Omental fat pad (tissue), 4 donors: Measurements from ENCODE around the gene FNBP1L. TPM values are rescaled to one million over a fixed set of nuclear protein-coding genes. Genes with fewer than 3 reads are reported as not detected.

ENCODE experiments used
- ATAC-seq: fragments of 150-250 bp; one replicate; pipeline ENCODE4 v1.9.1; 2016; ENCODE audit warnings: mild to moderate bottlenecking, moderate library complexity; ENCODE audit not compliant: low FRiP score
- DNase-seq: peaks from one replicate; pipeline ENCODE4 v3.0.0-alpha.2; 2019; ENCODE audit warnings: low spot score
- CTCF ChIP-seq, 3 donors: fragments of 450-650 bp; IDR thresholded peaks; one replicate each; pipeline ENCODE4 v1.5.1; 2016 to 2017; ENCODE audit warnings: antibody characterized with exemption in 3 of 3, mild to moderate bottlenecking in 3 of 3, moderate library complexity in 2 of 3
- total RNA-seq, 4 donors: library from RNA; depleted of rRNA; stranded (reverse); fragments of >200 nt; gene quantifications; one replicate each; pipeline ENCODE4 v1.1.0, GENCODE V29; 2016

FNBP1L gene
- total RNA-seq, 4 donors from 2014 or later: 16.7 to 47.1 (median 27.7) TPM

DNA sequence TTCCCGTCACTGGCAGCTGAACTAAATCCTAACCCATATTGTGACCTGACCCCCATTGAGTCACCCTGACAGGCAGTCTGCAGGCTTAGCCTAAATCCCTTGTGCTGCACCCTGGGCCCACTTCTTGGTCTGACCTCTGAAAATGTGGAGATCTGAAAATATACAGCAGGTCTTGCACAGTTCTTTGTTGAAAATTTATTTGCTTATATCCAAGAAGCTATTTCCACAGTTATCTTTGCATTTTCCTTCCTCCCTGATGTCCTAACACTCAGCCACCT is 146.6 kb downstream of the FNBP1L start:
- TF ChIP-seq CTCF (IDR thresholded peaks at IDR 0.05): no peak
- DNase-seq (no peak), ATAC-seq (no peak)

- no peak for DNase-seq
- no peak for TF ChIP-seq CTCF (IDR thresholded peaks at IDR 0.05)
- no peak for ATAC-seq
Observed at GRCh38 chr1:93595266-93595665, 147.3 kb downstream of the FNBP1L start.

DNA sequence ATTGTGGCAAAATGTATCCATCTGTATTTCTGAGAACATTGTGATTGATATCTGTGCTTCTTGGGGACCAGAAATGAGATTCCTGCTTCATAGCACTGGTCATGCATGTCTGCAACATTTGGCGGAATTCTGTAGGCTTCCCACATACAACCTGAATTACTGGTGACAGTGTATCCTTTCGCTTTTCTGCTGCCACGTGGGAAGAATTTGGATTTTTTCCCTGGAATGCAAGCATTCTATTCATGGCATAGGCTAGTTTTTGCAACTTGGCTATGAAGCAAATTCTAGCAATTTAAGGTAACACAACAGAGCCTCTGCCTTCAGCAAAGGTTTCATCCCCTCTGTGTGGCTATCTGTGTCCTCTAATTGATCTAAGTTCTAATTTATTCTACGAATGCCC is 147.8 kb downstream of the FNBP1L start:
- ATAC-seq (no peak), DNase-seq (no peak)
- no peak for TF ChIP-seq CTCF (IDR thresholded peaks at IDR 0.05)

DNA sequence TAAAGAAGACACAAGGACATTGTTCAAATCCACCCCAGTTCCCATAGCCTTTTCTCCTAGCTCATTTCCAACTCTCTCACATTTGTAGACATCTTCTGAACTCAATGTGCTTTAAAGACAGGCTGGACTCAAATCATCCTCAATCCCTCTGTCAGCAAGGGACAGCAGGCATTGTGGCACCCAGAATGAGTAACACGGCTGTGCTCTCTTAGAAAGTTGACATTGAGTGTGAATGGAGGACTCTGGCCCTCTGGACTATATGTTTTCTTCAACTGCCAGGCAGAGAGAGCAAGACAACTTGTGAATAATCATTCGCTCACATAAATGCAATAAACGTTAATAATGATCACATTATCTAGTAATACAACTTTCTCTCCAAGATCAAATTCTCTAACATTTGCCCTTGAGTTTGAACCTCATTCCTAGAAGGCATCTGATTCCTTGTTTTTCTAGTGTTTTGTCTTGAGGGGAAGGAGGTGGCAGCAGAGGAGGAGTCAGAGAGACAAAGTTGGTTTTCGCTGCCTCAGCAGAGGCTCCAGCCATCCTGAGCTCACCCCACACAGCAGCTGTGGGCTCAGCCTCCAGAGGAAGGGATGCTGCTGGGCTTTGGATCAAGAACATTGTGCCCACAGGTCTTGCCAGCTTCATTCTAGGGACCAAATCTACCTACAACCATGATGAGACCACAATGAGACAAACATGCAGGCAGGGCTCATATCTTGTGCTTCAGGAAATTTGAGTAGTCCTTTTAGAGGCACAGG is 148.6 kb downstream of the FNBP1L start:
- DNase-seq (no peak), ATAC-seq (no peak)
- TF ChIP-seq CTCF (IDR thresholded peaks at IDR 0.05): no peak

DNA sequence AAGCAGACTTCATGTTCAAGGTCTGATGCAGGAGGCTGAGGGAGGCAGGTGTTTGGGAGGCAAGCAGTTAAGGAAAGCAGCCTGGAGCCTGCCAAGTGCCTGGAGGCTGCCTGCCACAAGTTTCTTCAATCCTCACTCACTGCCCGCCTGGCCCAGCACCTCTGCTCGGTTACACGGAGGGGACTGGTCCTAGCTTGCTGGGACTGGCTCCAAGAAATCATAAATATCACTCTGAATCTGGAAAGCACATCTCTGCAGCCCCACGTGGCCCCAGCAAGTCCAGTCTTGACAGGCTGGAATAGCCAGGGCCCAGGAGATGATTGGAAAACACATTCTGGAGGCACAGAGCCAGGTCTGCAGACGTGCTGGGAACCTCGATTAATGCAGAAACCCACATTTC is 149.8 kb downstream of the FNBP1L start:
- DNase-seq: no peak
- no peak for TF ChIP-seq CTCF (IDR thresholded peaks at IDR 0.05)
- ATAC-seq: no peak

DNA sequence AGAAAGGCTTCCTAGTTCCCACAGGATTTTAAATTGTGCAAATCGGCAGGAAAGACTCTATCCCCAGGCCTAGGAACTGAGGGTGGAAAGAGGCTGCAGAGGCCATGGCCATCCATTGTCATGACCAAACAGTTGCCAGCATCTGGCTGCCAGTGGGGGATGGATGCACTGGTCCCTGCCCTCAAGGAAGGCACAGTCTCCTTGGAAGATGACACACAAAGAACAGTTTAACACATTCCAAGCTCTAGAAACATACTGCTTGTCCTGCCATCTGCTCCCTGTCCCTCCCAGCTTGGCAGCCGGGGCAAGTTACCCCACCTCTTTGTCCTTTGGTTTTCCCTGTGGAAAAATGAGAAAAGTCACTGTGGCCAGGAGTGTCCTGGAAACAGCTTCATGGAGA is 150.5 kb downstream of the FNBP1L start:
- ATAC-seq (no peak), DNase-seq (no peak)
- TF ChIP-seq CTCF (IDR thresholded peaks at IDR 0.05): no peak

DNA sequence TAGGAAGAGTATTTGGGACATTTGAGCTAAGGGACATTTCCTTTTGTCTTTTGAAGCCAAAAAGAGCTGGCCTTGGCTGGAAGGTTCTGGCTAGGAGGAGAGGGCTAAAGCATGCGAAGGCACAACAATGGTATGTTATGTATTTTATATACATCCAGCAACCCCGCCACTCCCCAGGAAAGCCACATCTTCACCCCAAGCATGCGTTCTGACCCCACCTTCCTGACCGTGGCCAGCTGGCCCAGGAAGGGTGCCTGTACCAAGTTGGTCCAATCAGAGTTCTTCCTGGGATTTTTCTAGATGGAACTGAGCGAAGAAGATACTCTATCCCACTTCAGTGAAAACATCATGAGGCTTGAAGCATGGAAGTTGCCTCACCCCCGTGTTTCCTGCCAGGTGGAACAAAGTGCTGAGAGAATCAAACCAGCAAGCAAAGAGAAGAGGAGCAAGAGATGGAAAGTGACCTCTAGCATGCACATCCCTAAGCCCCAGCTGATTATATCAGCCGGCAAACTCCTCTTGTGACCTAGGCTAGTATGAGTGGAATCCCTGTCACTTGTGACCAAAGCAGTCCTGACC is 151.0 kb downstream of the FNBP1L start:
- no peak for TF ChIP-seq CTCF (IDR thresholded peaks at IDR 0.05)
- DNase-seq (no peak), ATAC-seq (no peak)
